Glutamatergic neuron (in vitro differentiated cells): Measurements from ENCODE around the gene SLC6A3. TPM values are rescaled to one million over a fixed set of nuclear protein-coding genes. Genes with fewer than 3 reads are reported as not detected.

Experiments
- DNase-seq: peaks from one replicate; pipeline ENCODE4 v3.0.0; 2022
- H3K27ac Mint-ChIP-seq: one replicate; pipeline ENCODE4 v1.8.0; 2020; ENCODE audit warnings: mild to moderate bottlenecking, mixed read lengths, inconsistent platforms; ENCODE audit not compliant: unreplicated experiment
- H3K27me3 Mint-ChIP-seq: one replicate; pipeline ENCODE4 v1.8.0; 2020; ENCODE audit warnings: mild to moderate bottlenecking, moderate library complexity, mixed read lengths, inconsistent platforms; ENCODE audit not compliant: unreplicated experiment
- H3K36me3 Mint-ChIP-seq: one replicate; pipeline ENCODE4 v1.8.0; 2020; ENCODE audit warnings: mild to moderate bottlenecking, mixed read lengths, inconsistent platforms; ENCODE audit not compliant: unreplicated experiment
- H3K4me1 Mint-ChIP-seq: one replicate; pipeline ENCODE4 v1.8.0; 2020; ENCODE audit warnings: mild to moderate bottlenecking, low read depth, mixed read lengths, inconsistent platforms; ENCODE audit not compliant: unreplicated experiment
- H3K4me3 Mint-ChIP-seq: one replicate; pipeline ENCODE4 v1.8.0; 2020; ENCODE audit warnings: mild to moderate bottlenecking, mixed read lengths, inconsistent platforms; ENCODE audit not compliant: unreplicated experiment
- H3K9me3 Mint-ChIP-seq: one replicate; pipeline ENCODE4 v1.8.0; 2020; ENCODE audit warnings: mild to moderate bottlenecking, moderate library complexity, mixed read lengths, inconsistent platforms; ENCODE audit not compliant: unreplicated experiment
- total RNA-seq: library from RNA; stranded (reverse); fragmentation: NEBNext Ultra II Directional; extraction: Animal tissue kit (Norgen Biotek cat#: 25700); gene quantifications from one replicate; pipeline ENCODE4 v1.2.1, GENCODE V29; 2021; ENCODE audit not compliant: unreplicated experiment
- TF ChIP-seq, protein P1 (sequence below): fragments of 200-600 bp; sonication (generic); IDR thresholded peaks from one replicate; pipeline ENCODE4 v1.5.0; 2021; ENCODE audit not compliant: partially characterized antibody, unreplicated experiment

SLC6A3 gene
- total RNA-seq, 1 donor from 2014 or later = 22.4 TPM

DNA sequence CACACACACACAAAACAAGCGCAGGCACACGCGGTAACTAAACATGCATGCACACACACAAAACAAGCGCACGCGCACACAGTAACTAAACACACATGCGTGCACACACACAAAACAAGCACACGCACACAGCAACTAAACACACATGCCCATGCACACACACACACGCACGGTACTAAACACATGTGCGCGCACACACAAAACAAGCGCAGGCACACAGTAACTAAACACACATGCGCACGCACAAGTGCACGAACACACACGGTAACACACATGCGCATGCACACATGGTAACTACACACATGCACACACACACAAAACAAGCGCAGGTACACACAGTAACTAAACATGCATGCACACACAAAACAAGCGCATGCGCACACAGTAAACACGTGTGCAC lies 19.9 kb upstream of the SLC6A3 start:
- peaks cover 20% of the 10 kb centered on the region for H3K36me3 Mint-ChIP-seq
- peak overlapping the region; percentile 81 for H3K27ac Mint-ChIP-seq
- H3K4me3 Mint-ChIP-seq = no peak overlapping the region
- TF ChIP-seq, protein P1, sequence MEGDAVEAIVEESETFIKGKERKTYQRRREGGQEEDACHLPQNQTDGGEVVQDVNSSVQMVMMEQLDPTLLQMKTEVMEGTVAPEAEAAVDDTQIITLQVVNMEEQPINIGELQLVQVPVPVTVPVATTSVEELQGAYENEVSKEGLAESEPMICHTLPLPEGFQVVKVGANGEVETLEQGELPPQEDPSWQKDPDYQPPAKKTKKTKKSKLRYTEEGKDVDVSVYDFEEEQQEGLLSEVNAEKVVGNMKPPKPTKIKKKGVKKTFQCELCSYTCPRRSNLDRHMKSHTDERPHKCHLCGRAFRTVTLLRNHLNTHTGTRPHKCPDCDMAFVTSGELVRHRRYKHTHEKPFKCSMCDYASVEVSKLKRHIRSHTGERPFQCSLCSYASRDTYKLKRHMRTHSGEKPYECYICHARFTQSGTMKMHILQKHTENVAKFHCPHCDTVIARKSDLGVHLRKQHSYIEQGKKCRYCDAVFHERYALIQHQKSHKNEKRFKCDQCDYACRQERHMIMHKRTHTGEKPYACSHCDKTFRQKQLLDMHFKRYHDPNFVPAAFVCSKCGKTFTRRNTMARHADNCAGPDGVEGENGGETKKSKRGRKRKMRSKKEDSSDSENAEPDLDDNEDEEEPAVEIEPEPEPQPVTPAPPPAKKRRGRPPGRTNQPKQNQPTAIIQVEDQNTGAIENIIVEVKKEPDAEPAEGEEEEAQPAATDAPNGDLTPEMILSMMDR = no peak
- peaks cover 17% of the 10 kb centered on the region for H3K27me3 Mint-ChIP-seq
- H3K4me1 Mint-ChIP-seq = peaks cover 5% of the 10 kb centered on the region
- H3K9me3 Mint-ChIP-seq = peaks cover 26% of the 10 kb centered on the region
- DNase-seq = no peak

DNA sequence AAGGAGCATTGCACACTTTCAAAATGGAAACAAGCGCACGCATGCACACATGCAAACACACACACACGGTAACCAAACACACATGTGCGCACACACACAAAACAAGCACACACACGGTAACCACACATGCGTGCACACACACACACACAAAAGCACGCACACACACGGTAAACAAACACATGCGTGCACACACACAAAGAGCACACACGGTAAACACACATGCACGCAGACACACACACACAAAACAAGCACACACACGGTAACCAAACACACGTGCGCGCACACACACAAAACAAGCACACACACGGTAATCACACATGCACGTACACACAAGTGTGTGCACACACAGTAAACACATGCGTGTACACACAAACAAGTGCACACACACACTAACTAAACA lies 19.3 kb upstream of the SLC6A3 start:
- no peak overlapping the region for H3K4me3 Mint-ChIP-seq

DNA sequence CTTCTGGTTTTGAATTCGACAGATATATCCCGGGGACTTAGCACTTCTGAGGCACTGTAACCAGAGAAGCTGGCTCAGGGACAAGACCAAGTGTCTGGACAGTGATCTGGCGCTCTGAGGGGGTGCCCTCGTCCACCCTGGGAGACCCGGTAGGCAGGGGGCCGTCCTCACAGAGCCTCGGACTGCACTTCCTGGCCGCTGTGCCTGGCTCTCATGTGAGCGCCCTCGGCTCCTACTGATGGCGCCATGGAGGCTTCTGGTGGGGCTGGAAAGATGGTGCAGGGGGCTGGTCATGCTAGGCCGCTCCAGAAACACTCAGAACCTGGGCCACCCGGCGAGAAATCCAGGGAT lies 18.8 kb upstream of the SLC6A3 start:
- Mint-ChIP-seq H3K36me3 (peaks cover 20% of the 10 kb centered on the region), H3K4me3 (no peak overlapping the region), H3K4me1 (peaks cover 5% of the 10 kb centered on the region), H3K27ac (peak overlapping the region; percentile 55), H3K27me3 (peaks cover 17% of the 10 kb centered on the region), H3K9me3 (peaks cover 26% of the 10 kb centered on the region)
- no peak for DNase-seq
- TF ChIP-seq, protein P1 = no peak

More for the DNA sequence above, 19.3 kb upstream of the SLC6A3 start:
- TF ChIP-seq, protein P1 = no peak
- Mint-ChIP-seq H3K27me3 (peaks cover 17% of the 10 kb centered on the region), H3K4me1 (peaks cover 5% of the 10 kb centered on the region), H3K36me3 (peaks cover 20% of the 10 kb centered on the region), H3K9me3 (peaks cover 26% of the 10 kb centered on the region), H3K27ac (peak overlapping the region; percentile 55)
- DNase-seq = no peak

DNA sequence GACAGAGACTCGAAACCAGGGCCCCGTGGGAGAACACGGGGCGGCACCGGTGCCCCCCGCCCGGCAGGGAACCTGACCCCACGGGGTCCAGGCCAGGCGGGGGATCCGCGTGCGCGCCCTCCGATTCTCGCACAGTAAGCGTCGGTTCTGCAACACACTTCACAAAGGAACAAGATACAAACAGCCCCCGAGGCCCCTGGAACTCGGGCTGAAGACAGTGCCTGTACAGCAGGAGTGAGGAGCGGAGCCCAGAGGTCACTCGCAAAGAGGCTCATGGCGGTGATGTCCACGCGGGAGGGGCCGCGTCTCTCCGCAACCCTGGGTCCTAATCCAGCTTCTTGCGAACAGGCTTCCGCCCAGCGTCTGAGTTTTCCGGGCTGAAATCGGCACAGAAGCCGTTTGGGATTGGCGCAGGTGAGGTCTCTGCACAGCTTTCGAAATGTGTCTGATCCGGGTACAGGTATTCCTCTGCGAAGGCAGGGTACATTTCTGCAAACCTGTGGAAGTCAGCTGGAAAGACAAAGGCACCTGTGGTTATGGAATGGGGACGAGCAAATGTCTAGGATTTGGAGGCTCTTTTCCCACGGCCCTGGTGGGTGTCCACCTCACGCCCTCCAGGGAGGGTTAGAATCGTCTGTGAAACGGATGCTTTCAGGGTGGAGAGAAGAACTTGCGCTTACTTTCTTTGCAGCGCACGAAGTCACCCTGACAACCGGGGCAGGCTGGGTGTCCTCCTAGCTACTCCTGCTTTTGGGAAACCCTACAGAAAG lies 18.3 kb upstream of the SLC6A3 start:
- Mint-ChIP-seq H3K27me3 (peaks cover 17% of the 10 kb centered on the region), H3K9me3 (peaks cover 26% of the 10 kb centered on the region), H3K4me3 (no peak overlapping the region), H3K4me1 (peaks cover 5% of the 10 kb centered on the region), H3K27ac (no peak overlapping the region), H3K36me3 (peaks cover 21% of the 10 kb centered on the region)
- TF ChIP-seq, protein P1 = no peak
- no peak for DNase-seq

DNA sequence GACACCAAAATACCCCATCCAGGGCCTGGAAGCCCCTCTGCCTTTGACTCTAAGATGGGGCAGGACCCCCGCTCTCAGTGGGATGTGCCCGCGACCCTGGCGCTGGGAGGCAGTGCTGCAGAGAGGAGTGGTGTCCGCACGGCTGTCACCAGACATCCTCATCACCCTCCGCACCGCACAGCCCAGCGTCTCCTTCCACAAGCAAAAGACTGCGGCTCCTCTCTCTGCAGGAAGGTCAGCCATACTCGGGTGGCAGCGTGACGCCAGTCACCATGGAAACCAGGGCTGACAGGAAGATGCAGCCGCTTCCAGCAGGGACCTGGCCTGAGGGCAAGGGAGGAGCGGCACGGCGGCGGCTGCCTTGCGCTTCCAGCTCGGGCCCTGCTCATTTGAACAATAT lies 17.1 kb upstream of the SLC6A3 start:
- Mint-ChIP-seq H3K27ac (no peak overlapping the region), H3K9me3 (peaks cover 26% of the 10 kb centered on the region), H3K4me3 (no peak overlapping the region), H3K27me3 (peaks cover 11% of the 10 kb centered on the region), H3K36me3 (peaks cover 29% of the 10 kb centered on the region), H3K4me1 (no peaks in the 10 kb centered on the region)
- DNase-seq = peak; percentile 17
- TF ChIP-seq, protein P1 = no peak
